Jurkat, Clone E6-1 (cell line): ENCODE results near the gene TAF4B.

Experiments
- DNase-seq: peaks from one replicate; pipeline ENCODE4 v3.0.0-alpha.2; 2011; ENCODE audit warnings: low read depth, low spot score
- H3K4me3 ChIP-seq: 2 replicates; pipeline ENCODE4 v1.5.1; 2011; ENCODE audit warnings: mild to moderate bottlenecking, low read length, control low read depth, moderate library complexity

Gene TAF4B

DNA sequence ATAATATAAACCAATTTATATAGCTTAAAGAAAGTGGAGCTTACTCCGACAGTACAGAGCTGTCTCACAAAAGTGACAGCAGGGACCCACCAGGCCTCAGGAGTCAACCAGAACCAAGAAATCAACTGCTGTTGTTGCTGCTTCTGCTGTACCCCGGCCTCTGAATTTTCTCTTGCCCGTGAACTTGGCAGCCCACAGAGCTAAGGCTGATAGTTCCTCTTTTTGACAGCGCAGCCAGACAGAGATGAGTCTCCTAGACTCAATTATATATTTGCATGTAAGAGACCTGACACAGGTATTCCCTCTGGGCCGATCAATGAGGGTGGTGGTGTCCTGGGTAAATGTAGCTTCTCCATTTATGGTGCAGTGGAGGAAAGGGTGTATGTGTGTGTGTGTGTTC lies 212.7 kb downstream of the TAF4B start:
- no peak for DNase-seq

DNA sequence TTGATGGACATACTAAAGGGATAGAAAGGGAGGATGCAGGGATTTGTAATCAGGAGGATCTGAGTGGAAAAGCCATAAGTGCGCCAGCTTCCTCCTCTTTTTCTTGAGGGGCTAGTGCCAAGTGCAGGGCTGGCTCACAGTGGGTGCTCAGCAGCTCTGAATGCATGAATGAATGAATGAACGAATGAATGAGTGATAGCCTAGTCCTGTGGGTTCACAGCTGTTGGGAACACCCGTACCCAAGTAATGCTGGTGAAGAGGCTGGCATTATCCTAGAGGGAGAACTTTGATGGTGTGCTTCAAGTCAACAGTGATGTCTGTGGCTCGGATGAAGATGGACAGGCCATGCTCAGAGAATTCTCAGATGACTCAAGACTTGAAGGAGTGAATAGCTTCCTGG lies 213.3 kb downstream of the TAF4B start:
- H3K4me3 ChIP-seq = no peak overlapping the region
- DNase-seq = no peak

More for the DNA sequence above, 212.7 kb downstream of the TAF4B start:
- no peak overlapping the region for H3K4me3 ChIP-seq

DNA sequence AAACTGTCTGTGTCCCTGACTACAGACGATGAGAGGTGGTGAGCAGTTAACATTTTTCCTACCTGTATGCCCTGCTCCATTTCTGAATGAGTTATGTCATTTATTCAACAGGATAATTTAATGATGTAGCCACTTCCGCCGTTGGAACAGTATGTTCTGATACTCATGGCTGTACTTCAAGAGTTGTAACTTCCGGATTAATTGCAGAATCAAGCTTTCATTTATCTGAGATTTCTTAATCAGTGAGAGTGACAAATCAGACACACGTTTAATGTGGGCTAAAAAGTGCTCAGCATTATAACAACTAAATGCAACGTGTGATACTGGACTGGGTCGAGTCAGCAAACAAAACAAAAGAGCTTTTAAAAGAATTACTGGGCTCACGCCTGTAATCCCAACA lies 214.4 kb downstream of the TAF4B start:
- DNase-seq = no peak
- H3K4me3 ChIP-seq = no peak overlapping the region
